ENCODE results near the gene MRNIP.

The MRNIP gene

DNA sequence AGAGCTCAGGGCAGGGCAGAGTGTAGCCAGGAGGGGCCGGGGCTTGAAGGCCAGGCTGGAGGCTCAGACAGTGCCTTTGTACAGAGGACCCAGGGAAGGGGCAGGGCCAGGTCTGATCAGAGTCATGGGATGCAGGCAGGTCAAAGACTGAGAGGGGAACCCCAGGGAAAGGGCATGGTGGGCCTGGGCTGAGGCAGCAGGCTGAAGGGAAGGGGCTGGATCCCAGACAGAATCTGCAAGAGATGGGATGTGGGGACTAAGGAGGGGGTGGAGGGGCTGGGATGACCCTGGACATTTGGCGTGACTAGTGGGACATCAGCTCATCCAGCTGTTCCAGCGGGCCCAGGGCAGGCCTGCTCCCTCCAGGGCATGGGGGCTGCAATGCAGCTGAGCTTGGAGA is 15.5 kb upstream of the MRNIP start:
- Histone ChIP-seq H2AFZ (ENCODE audit: insufficient read depth, low read length, poor library complexity) (no peak overlapping the region), H2AK5ac (ENCODE audit: low read length) (no peak overlapping the region), H2BK5ac (ENCODE audit: low read depth, low read length, poor library complexity) (no peak overlapping the region), H3K4me2 (ENCODE audit: low read length) (no peak overlapping the region), H3K79me1 (ENCODE audit: low read length) (no peaks in the 10 kb centered on the region), H2BK120ac (ENCODE audit: insufficient read depth, low read length, poor library complexity) (no peak overlapping the region), H3K27ac (ENCODE audit: low read depth, low read length) (no peak overlapping the region), H3K14ac (ENCODE audit: low read length) (no peak overlapping the region), H4K12ac (ENCODE audit: low read depth, low read length) (no peak overlapping the region), H3K18ac (ENCODE audit: low read length) (no peak overlapping the region), H3K23ac (ENCODE audit: low read length) (no peak overlapping the region), H3K9ac (ENCODE audit: low read length) (no peak overlapping the region), H3K79me2 (ENCODE audit: control insufficient read depth, insufficient read depth, low read length, poor library complexity) (no peaks in the 10 kb centered on the region), H3K27me3 (ENCODE audit: insufficient read depth, low read length) (no peaks in the 10 kb centered on the region), H2BK12ac (ENCODE audit: low read length) (no peak overlapping the region), H3K4me1 (ENCODE audit: control insufficient read depth in 1 of 2, insufficient read depth in 2 of 2, low read length in 2 of 2) (no peaks in the 10 kb centered on the region), H4K8ac (ENCODE audit: low read depth, low read length) (no peak overlapping the region), H3K9me3 (ENCODE audit: insufficient read depth, low read depth, low read length) (peaks cover 2% of the 10 kb centered on the region), H3K36me3 (ENCODE audit: control insufficient read depth in 1 of 2, insufficient read depth in 2 of 2, low read length in 2 of 2) (peaks cover 72 to 77% of the 10 kb centered on the region in 2 experiments), H4K91ac (ENCODE audit: low read depth, low read length) (no peak overlapping the region), H3K4ac (ENCODE audit: low read depth, low read length) (no peak overlapping the region), H3K4me3 (ENCODE audit: low read depth, low read length) (no peak overlapping the region)
- no peak for DNase-seq
- WGBS (ENCODE audit: extremely low coverage, insufficient coverage, insufficient read length), result no CpG with 5 or more reads among the region's 3 CpGs

DNA sequence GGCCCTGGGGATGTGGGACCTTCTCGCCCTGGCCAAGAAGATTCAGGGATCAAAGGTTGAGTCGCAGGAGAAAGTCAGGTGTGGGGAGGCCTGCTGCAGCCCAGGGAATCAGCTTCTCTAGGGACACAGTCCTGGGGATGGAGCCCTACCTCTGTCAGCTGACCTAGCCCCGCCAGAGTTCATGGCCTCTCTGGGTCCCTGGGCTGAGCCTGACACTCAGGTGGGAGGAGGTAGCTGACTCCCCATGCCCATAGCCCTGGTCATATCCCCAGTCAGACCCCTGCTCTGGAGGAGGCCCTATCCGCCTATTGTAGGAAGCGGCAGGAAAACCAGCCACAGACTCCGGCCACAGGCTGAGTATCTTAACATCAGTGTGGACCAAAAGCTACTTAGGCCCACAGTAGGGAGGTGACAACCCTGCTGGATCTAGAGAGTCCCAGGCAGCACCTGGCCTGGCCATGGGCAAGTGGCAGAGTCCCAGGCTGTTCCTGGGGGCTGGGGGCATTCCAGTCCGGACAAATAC is 15.0 kb upstream of the MRNIP start:
- no peaks in the 10 kb centered on the region for H3K4me1 ChIP-seq (ENCODE audit: control insufficient read depth in 1 of 2, insufficient read depth in 2 of 2, low read length in 2 of 2)
- no peak overlapping the region for H3K23ac ChIP-seq (ENCODE audit: low read length)
- H3K79me2 ChIP-seq (ENCODE audit: control insufficient read depth, insufficient read depth, low read length, poor library complexity), result no peaks in the 10 kb centered on the region
- H4K91ac ChIP-seq (ENCODE audit: low read depth, low read length), result no peak overlapping the region
- no peaks in the 10 kb centered on the region for H3K27me3 ChIP-seq (ENCODE audit: insufficient read depth, low read length)
- no CpG with 5 or more reads among the region's 7 CpGs for WGBS (ENCODE audit: extremely low coverage, insufficient coverage, insufficient read length)
- no peak overlapping the region for H3K4me3 ChIP-seq (ENCODE audit: low read depth, low read length)
- no peak overlapping the region for H3K4ac ChIP-seq (ENCODE audit: low read depth, low read length)
- no peak overlapping the region for H2BK12ac ChIP-seq (ENCODE audit: low read length)
- no peak overlapping the region for H2BK120ac ChIP-seq (ENCODE audit: insufficient read depth, low read length, poor library complexity)
- no peak overlapping the region for H4K12ac ChIP-seq (ENCODE audit: low read depth, low read length)
- H3K14ac ChIP-seq (ENCODE audit: low read length), result no peak overlapping the region
- H3K4me2 ChIP-seq (ENCODE audit: low read length), result no peak overlapping the region
- no peak overlapping the region for H3K9ac ChIP-seq (ENCODE audit: low read length)
- no peak overlapping the region for H4K8ac ChIP-seq (ENCODE audit: low read depth, low read length)
- H3K9me3 ChIP-seq (ENCODE audit: insufficient read depth, low read depth, low read length), result peaks cover 2% of the 10 kb centered on the region
- no peak overlapping the region for H2BK5ac ChIP-seq (ENCODE audit: low read depth, low read length, poor library complexity)
- peaks cover 68 to 77% of the 10 kb centered on the region in 2 experiments for H3K36me3 ChIP-seq (ENCODE audit: control insufficient read depth in 1 of 2, insufficient read depth in 2 of 2, low read length in 2 of 2)
- H3K27ac ChIP-seq (ENCODE audit: low read depth, low read length), result no peak overlapping the region
- no peak overlapping the region for H2AK5ac ChIP-seq (ENCODE audit: low read length)
- no peak overlapping the region for H3K18ac ChIP-seq (ENCODE audit: low read length)
- no peaks in the 10 kb centered on the region for H3K79me1 ChIP-seq (ENCODE audit: low read length)
- H2AFZ ChIP-seq (ENCODE audit: insufficient read depth, low read length, poor library complexity), result no peak overlapping the region
- no peak for DNase-seq

DNA sequence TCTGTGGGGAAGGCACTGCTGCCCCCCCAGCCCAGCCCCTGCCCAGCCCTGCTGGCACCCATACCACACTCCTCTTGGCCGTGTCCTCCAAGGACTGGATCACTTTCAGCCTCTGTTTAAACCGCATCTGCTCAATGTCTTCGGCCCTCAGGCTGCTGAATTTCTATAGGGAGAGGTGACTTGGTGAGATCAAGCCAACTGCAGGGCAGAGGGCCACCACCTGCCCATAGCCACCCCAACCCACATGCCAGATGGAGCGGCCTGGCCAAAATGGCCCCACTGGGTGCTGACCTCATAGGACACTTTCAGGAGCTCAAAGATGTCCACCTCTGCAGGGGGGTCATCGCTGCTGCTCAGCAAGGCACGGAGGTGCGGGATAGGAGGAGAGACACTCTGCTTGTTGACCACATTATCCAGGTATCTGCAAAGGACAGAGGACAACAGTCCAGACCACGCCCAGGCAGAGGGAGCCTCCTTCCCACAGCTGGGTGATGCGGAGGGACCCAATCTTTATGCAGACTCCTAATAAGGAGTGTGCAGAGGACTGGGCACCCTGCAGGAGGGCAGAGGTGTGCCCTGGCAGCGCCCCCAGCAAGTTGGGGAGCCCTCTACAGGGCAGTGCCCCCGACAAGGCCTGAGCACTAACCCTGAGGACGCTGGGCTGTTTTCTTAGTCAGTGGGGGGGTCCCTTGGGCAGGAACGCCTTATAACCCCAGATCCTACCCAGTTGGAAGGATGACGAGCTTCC is 14.4 kb upstream of the MRNIP start:
- H3K27me3 ChIP-seq (ENCODE audit: insufficient read depth, low read length), result no peaks in the 10 kb centered on the region
- peaks cover 2% of the 10 kb centered on the region for H3K9me3 ChIP-seq (ENCODE audit: insufficient read depth, low read depth, low read length)
- no CpG with 5 or more reads among the region's 14 CpGs for WGBS (ENCODE audit: extremely low coverage, insufficient coverage, insufficient read length)
- H3K23ac ChIP-seq (ENCODE audit: low read length), result no peak overlapping the region
- no peak overlapping the region for H3K9ac ChIP-seq (ENCODE audit: low read length)
- H2AFZ ChIP-seq (ENCODE audit: insufficient read depth, low read length, poor library complexity), result no peak overlapping the region
- no peak for DNase-seq
- H2BK12ac ChIP-seq (ENCODE audit: low read length), result no peak overlapping the region
- no peak overlapping the region for H3K4me3 ChIP-seq (ENCODE audit: low read depth, low read length)
- H2BK120ac ChIP-seq (ENCODE audit: insufficient read depth, low read length, poor library complexity), result no peak overlapping the region
- H3K4me2 ChIP-seq (ENCODE audit: low read length), result no peak overlapping the region
- H3K79me2 ChIP-seq (ENCODE audit: control insufficient read depth, insufficient read depth, low read length, poor library complexity), result no peaks in the 10 kb centered on the region
- no peak overlapping the region for H3K27ac ChIP-seq (ENCODE audit: low read depth, low read length)
- H4K91ac ChIP-seq (ENCODE audit: low read depth, low read length), result no peak overlapping the region
- H2AK5ac ChIP-seq (ENCODE audit: low read length), result no peak overlapping the region
- H3K4ac ChIP-seq (ENCODE audit: low read depth, low read length), result no peak overlapping the region
- no peak overlapping the region for H4K12ac ChIP-seq (ENCODE audit: low read depth, low read length)
- no peak overlapping the region for H4K8ac ChIP-seq (ENCODE audit: low read depth, low read length)
- no peak overlapping the region for H3K14ac ChIP-seq (ENCODE audit: low read length)
- no peaks in the 10 kb centered on the region for H3K79me1 ChIP-seq (ENCODE audit: low read length)
- peaks cover 65 to 72% of the 10 kb centered on the region in 2 experiments for H3K36me3 ChIP-seq (ENCODE audit: control insufficient read depth in 1 of 2, insufficient read depth in 2 of 2, low read length in 2 of 2)
- H2BK5ac ChIP-seq (ENCODE audit: low read depth, low read length, poor library complexity), result no peak overlapping the region
- no peak overlapping the region for H3K18ac ChIP-seq (ENCODE audit: low read length)
- H3K4me1 ChIP-seq (ENCODE audit: control insufficient read depth in 1 of 2, insufficient read depth in 2 of 2, low read length in 2 of 2), result no peaks in the 10 kb centered on the region

DNA sequence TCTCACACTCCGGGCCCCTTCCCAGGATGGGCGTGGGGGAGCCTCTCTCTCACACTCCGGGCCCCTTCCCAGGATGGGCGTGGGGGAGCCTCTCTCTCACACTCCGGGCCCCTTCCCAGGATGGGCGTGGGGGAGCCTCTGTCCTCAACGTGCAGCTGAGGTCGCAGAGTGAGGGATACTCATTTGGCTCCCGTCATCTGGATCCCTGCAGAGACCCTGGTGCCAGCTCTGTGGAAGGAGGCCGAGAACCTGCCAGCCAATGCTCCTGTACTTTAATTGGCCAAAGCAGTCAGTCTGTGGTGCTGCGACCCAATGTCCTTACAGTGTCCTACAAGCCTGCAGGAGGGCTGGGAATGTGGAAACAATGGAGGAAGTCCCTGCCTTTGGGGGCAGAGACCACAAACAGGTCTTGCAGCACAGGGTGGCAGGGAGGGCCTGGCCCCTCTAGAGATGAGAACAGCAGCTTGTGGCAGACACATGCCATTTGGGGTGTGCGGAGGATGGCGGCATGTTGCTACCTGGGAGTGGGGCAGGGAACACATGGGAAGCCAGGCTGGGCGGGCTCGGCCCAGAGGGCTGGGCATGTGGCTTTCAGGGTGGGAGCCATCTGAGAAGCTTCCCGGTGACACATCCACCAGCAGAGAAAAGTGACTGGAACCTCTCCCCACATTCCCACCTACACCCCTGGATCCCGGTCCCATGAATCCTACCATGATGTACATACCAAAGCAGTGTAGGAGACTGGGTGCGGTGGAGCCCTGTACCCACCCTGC is 13.6 kb upstream of the MRNIP start:
- Histone ChIP-seq H4K91ac (ENCODE audit: low read depth, low read length) (no peak overlapping the region), H2BK5ac (ENCODE audit: low read depth, low read length, poor library complexity) (no peak overlapping the region), H3K4me3 (ENCODE audit: low read depth, low read length) (no peak overlapping the region), H2BK12ac (ENCODE audit: low read length) (no peak overlapping the region), H2BK120ac (ENCODE audit: insufficient read depth, low read length, poor library complexity) (no peak overlapping the region), H3K9ac (ENCODE audit: low read length) (no peak overlapping the region), H3K18ac (ENCODE audit: low read length) (no peak overlapping the region), H3K14ac (ENCODE audit: low read length) (no peak overlapping the region), H3K27ac (ENCODE audit: low read depth, low read length) (no peak overlapping the region), H2AFZ (ENCODE audit: insufficient read depth, low read length, poor library complexity) (no peak overlapping the region), H3K4me1 (ENCODE audit: control insufficient read depth in 1 of 2, insufficient read depth in 2 of 2, low read length in 2 of 2) (no peaks in the 10 kb centered on the region), H3K9me3 (ENCODE audit: insufficient read depth, low read depth, low read length) (peaks cover 2% of the 10 kb centered on the region), H3K23ac (ENCODE audit: low read length) (no peak overlapping the region), H3K27me3 (ENCODE audit: insufficient read depth, low read length) (no peaks in the 10 kb centered on the region), H3K79me1 (ENCODE audit: low read length) (no peaks in the 10 kb centered on the region), H3K4me2 (ENCODE audit: low read length) (no peak overlapping the region), H3K36me3 (ENCODE audit: control insufficient read depth in 1 of 2, insufficient read depth in 2 of 2, low read length in 2 of 2) (peaks cover 68 to 75% of the 10 kb centered on the region in 2 experiments), H4K12ac (ENCODE audit: low read depth, low read length) (no peak overlapping the region), H4K8ac (ENCODE audit: low read depth, low read length) (no peak overlapping the region), H3K4ac (ENCODE audit: low read depth, low read length) (no peak overlapping the region), H3K79me2 (ENCODE audit: control insufficient read depth, insufficient read depth, low read length, poor library complexity) (no peaks in the 10 kb centered on the region), H2AK5ac (ENCODE audit: low read length) (no peak overlapping the region)
- no peak for DNase-seq
- WGBS (ENCODE audit: extremely low coverage, insufficient coverage, insufficient read length), result no CpG with 5 or more reads among the region's 18 CpGs

All from trophoblast cell (in vitro differentiated cells and primary cell).